ENCODE results near the gene PTTG2.

PTTG2 gene

GRCh38 chr4:37938208-37938607 lies 22.0 kb upstream of the PTTG2 start:
- TF ChIP-seq CTCF (IDR thresholded peaks at IDR 0.05; ENCODE audit: control extremely low read depth, extremely low read depth, low read depth, missing control alignments) = no peak
- ChIA-PET POLR2A (no interaction called here), CTCF (no interaction called here)
- DNase-seq (ENCODE audit: extremely low spot score) = no peak

GRCh38 chr4:37946503-37947179 lies 13.6 kb upstream of the PTTG2 start:
- ChIA-PET CTCF (interaction anchor here (1.8 to 2.6 kb wide), 2 partner anchors 19 to 31 kb away, joined by 3 to 5 read pairs; no protein-coding TSS in a partner anchor), POLR2A (no interaction called here)
- DNase-seq (ENCODE audit: extremely low spot score) = no peak
- TF ChIP-seq CTCF (IDR thresholded peaks at IDR 0.05; ENCODE audit: control extremely low read depth, extremely low read depth, low read depth, missing control alignments) = no peak

- POLR2A ChIA-PET = no interaction called here
- CTCF ChIA-PET = no interaction called here
These were observed 11.7 kb upstream of the PTTG2 start for GRCh38 chr4:37948542-37948941.

GRCh38 chr4:37949636-37950426 lies 10.4 kb upstream of the PTTG2 start:
- DNase-seq (ENCODE audit: extremely low spot score) = no peak
- no peak for TF ChIP-seq CTCF (IDR thresholded peaks at IDR 0.05; ENCODE audit: control extremely low read depth, extremely low read depth, low read depth, missing control alignments)
- ChIA-PET POLR2A (no interaction called here), CTCF (no interaction called here)

More at GRCh38 chr4:37948542-37948941, 11.7 kb upstream of the PTTG2 start:
- DNase-seq (ENCODE audit: extremely low spot score) = no peak
- TF ChIP-seq CTCF (IDR thresholded peaks at IDR 0.05; ENCODE audit: control extremely low read depth, extremely low read depth, low read depth, missing control alignments) = no peak

- DNase-seq (ENCODE audit: extremely low spot score) = no peak
- ChIA-PET POLR2A (no interaction called here), CTCF (interaction anchor here (1.4 kb wide), 1 partner anchor 16 kb away, joined by 3 read pairs; no protein-coding TSS in a partner anchor)
- TF ChIP-seq CTCF (IDR thresholded peaks at IDR 0.05; ENCODE audit: control extremely low read depth, extremely low read depth, low read depth, missing control alignments) = no peak
These were observed 8.5 kb upstream of the PTTG2 start for GRCh38 chr4:37951461-37952352.

GRCh38 chr4:37953156-37953555 lies 7.0 kb upstream of the PTTG2 start:
- TF ChIP-seq CTCF (IDR thresholded peaks at IDR 0.05; ENCODE audit: control extremely low read depth, extremely low read depth, low read depth, missing control alignments) = no peak
- POLR2A ChIA-PET = no interaction called here
- DNase-seq (ENCODE audit: extremely low spot score) = no peak
- CTCF ChIA-PET = interaction anchor here (1.0 to 1.4 kb wide), 4 partner anchors 9 to 39 kb away, joined by 3 to 4 read pairs (median 3); no protein-coding TSS in a partner anchor
